ENCODE measurements around the gene MAML3.

GRCh38 chr4:140090215-140090731, 63.7 kb downstream of the MAML3 start:
- TF ChIP-seq GATA3 (IDR thresholded peaks at IDR 0.05; ENCODE audit: low read depth, low read length) (no peak), GATA2 (IDR thresholded peaks at IDR 0.05; ENCODE audit: low read depth, low read length) (no peak)
